T-cell (primary cell): ENCODE data around the gene COMMD9. TPM values are rescaled to one million over a fixed set of nuclear protein-coding genes. Genes with fewer than 3 reads are reported as not detected.

Experiments used
- ATAC-seq, 4 experiments: fragments of 200-7000 bp in 3 of 4; fragments of 150-1000 bp in 1 of 4; cut with Tn5 transposase; replicated peaks in 1 of 4; 1 replicate in 3 of 4; 2 replicates in 1 of 4; pipeline ENCODE4 v1.10.0; 2021; ENCODE audit warnings: moderate library complexity in 3 of 4, mild to moderate bottlenecking in 2 of 4, moderate number of reproducible peaks in 1 of 4
- CTCF ChIA-PET, 2 donors: fragments of 300-600 bp; sonication (Branson Sonifier 250); formaldehyde crosslinking; loops; one replicate each; lab custom pipeline; 2022; ENCODE audit warnings: antibody characterized with exemption in 2 of 2; lab: Charles Lee
- POLR2A ChIA-PET, 2 donors: fragments of 300-600 bp; sonication (Branson Sonifier 250); formaldehyde crosslinking; loops; one replicate each; lab custom pipeline; 2022; ENCODE audit warnings: antibody characterized with exemption in 2 of 2; lab: Charles Lee
- DNase-seq, 35 experiments: peaks; one replicate each; pipeline versions ENCODE4 v3.0.0 to v3.0.0-alpha.2; 2013 to 2023
- H3K27ac ChIP-seq: one replicate; pipeline ENCODE4 v1.5.1; 2013; ENCODE audit warnings: low read length
- H3K27me3 ChIP-seq, 2 experiments: replicated peaks in 1 of 2; 1 replicate in 1 of 2; 2 replicates in 1 of 2; pipeline versions ENCODE4 v1.6.1 to v1.7.0; 2013; ENCODE audit warnings: low read length in 1 of 2, mixed read lengths in 1 of 2; ENCODE audit not compliant: control insufficient read depth in 2 of 2, insufficient read depth in 2 of 2; ENCODE audit errors: extremely low read depth in 1 of 2
- H3K36me3 ChIP-seq, 2 donors: 1 replicate in 1 of 2; 2 replicates in 1 of 2; pipeline versions ENCODE4 v1.6.1 to v1.7.0; 2013; ENCODE audit warnings: low read length in 1 of 2; ENCODE audit not compliant: control insufficient read depth in 2 of 2, insufficient read depth in 1 of 2; ENCODE audit errors: extremely low read depth in 1 of 2
- H3K4me1 ChIP-seq, 2 experiments: 1 replicate in 1 of 2; 2 replicates in 1 of 2; pipeline versions ENCODE4 v1.6.1 to v1.7.0; 2013; ENCODE audit warnings: low read length in 2 of 2, mixed read lengths in 1 of 2; ENCODE audit not compliant: insufficient read depth in 2 of 2, control insufficient read depth in 1 of 2; ENCODE audit errors: extremely low read depth in 1 of 2
- H3K4me3 ChIP-seq, 2 donors: 1 replicate in 1 of 2; 2 replicates in 1 of 2; pipeline versions ENCODE4 v1.5.1 to v1.7.0; 2013; ENCODE audit warnings: mild to moderate bottlenecking in 2 of 2, low read length in 1 of 2, moderate library complexity in 1 of 2; ENCODE audit not compliant: control insufficient read depth in 1 of 2; ENCODE audit errors: extremely low read depth in 1 of 2
- H3K9me3 ChIP-seq: 2 replicates; pipeline ENCODE4 v1.7.0; 2013
- H3K27ac Mint-ChIP-seq, 2 donors: one replicate each; pipeline ENCODE4 v1.8.0; 2020 to 2021; ENCODE audit warnings: mild to moderate bottlenecking in 2 of 2, mixed read lengths in 2 of 2
- H3K27me3 Mint-ChIP-seq, 2 donors: one replicate each; pipeline ENCODE4 v1.8.0; 2021 to 2022; ENCODE audit warnings: mixed read lengths in 2 of 2
- H3K36me3 Mint-ChIP-seq: one replicate; pipeline ENCODE4 v1.8.0; 2021; ENCODE audit warnings: mixed read lengths
- H3K4me1 Mint-ChIP-seq, 3 donors: one replicate each; pipeline ENCODE4 v1.8.0; 2020 to 2022; ENCODE audit warnings: mixed read lengths in 3 of 3, mild to moderate bottlenecking in 1 of 3
- H3K4me3 Mint-ChIP-seq, 3 donors: one replicate each; pipeline ENCODE4 v1.8.0; 2020 to 2022; ENCODE audit warnings: mild to moderate bottlenecking in 3 of 3, mixed read lengths in 3 of 3, moderate library complexity in 3 of 3
- H3K9me3 Mint-ChIP-seq, 3 donors: one replicate each; pipeline ENCODE4 v1.8.0; 2020 to 2022; ENCODE audit warnings: mixed read lengths in 3 of 3
- WGBS: methylation state at CpG from one replicate; pipeline ENCODE4 v1.1.5; 2013; ENCODE audit warnings: missing lambda C conversion rate; ENCODE audit not compliant: insufficient coverage; 5-methylcytosine and 5-hydroxymethylcytosine counted together
- total RNA-seq, 35 experiments: library from RNA in 6 of 35; stranded (reverse) in 6 of 35; fragments of 120-200 nt in 1 of 35; gene quantifications; one replicate each; pipeline versions ENCODE4 v1.2.1 to v1.2.4 and lab custom pipeline; 2013 to 2026

COMMD9 gene
- total RNA-seq, 5 donors from 2014 or later (not counting 1 experiment from before 2014, with no cell fraction given) = 37.8 to 48.0 (median 40.3) TPM

DNA sequence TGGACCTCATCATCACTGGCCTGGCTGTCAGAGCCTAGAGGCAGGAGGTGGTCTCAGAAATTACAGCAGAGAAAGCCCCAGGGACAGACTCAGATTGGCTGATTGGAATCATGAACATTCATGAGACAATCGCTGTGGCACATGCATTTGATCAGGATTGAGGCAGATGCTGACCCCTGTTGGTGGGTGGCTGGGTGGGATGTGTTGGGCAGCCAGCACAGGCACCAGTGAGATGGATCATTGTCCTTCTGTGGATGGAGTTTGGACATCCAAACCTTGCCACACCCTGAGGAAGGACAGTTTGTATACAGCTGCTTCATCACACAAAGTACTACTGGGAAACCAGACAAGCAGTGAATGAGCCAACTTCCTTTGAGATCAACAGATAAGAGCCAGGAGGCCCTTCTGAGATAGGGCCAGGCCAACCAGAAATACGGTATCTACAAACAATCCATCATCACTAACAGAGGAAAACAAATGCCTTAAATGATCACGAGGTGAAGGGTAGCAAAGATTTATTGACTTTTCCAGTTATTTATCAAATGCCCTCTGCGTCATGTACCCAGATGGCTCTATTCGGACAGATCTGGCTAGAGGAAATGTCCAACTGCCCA, 17.3 kb downstream of the COMMD9 start:
- POLR2A ChIA-PET = no interaction called here
- H3K9me3 Mint-ChIP-seq = peaks cover 3 to 7% (median 5%) of the 10 kb centered on the region in 3 donors
- Histone ChIP-seq H3K4me1 (no peaks in the 10 kb centered on the region), H3K27me3 (no peaks in the 10 kb centered on the region), H3K27ac (no peak overlapping the region), H3K4me3 (no peak overlapping the region), H3K36me3 (peaks cover 11 to 58% of the 10 kb centered on the region in 2 donors), H3K9me3 (no peaks in the 10 kb centered on the region)
- CTCF ChIA-PET = no interaction called here
- no peak overlapping the region for H3K27ac Mint-ChIP-seq
- H3K36me3 Mint-ChIP-seq = peaks cover 71% of the 10 kb centered on the region
- ATAC-seq = no peak
- no peaks in the 10 kb centered on the region for H3K27me3 Mint-ChIP-seq
- DNase-seq = no peak
- WGBS = no CpG with 5 or more reads among the region's 5 CpGs
- H3K4me1 Mint-ChIP-seq = no peaks in the 10 kb centered on the region
- H3K4me3 Mint-ChIP-seq = no peak overlapping the region

DNA sequence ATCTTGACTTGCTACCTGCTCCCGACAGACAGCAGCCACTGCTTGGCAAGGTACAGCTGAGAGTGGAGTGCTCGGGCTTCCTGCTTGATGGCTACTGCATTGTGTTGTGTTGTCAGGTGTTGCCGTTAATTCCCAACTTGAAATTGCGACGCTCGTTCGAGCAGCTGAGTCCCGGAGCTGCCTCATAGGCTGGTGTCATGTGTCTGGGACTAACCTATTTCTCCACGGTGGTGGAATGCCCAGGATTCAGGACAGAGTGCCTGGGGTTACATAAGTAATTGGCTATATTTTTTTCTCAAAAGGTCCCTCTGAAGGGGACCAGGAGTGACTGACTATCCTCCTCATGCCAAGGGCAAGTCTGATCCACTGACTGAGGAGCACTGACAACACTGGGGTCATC, 18.5 kb downstream of the COMMD9 start:
- no peak overlapping the region for H3K4me3 ChIP-seq
- Mint-ChIP-seq H3K27ac (no peak overlapping the region), H3K27me3 (no peaks in the 10 kb centered on the region)

DNA sequence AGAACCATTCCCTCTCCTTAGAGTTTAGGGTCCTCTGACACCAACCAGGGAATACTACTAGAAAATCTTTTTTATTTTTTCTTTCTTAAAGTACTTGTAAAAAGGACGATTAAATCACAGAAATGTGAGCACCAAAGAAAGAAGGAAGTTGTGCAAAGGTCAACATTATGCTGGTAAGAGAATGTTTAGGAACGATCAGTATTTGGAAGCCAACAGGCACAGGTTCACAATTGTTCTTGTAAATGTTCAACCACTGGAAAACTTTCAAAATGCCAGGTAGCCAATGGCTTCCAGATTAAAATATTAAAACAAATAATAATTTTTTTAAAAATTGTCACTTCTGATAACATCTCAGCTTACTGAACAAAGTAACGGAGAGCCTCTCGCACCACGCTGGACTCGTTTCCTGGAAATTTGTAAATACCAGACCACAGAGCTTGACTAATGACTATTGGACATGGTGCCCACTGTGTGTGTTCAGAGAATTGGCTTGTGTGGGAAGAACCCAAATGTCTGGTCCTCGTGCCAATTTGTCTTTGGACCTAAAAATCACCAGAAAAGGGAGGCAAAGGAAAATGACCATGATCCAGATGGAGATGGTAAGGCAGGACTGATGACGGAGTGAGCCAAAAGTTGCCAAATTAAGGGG, 20.8 kb downstream of the COMMD9 start:
- no peak overlapping the region for H3K4me3 Mint-ChIP-seq
- H3K4me1 Mint-ChIP-seq = no peaks in the 10 kb centered on the region
- Histone ChIP-seq H3K27me3 (peaks cover 0 to 11% of the 10 kb centered on the region in 2 experiments), H3K9me3 (no peaks in the 10 kb centered on the region), H3K4me1 (peaks cover 0 to 5% of the 10 kb centered on the region in 2 experiments), H3K36me3 (peaks cover 3 to 27% of the 10 kb centered on the region in 2 donors), H3K27ac (no peak overlapping the region), H3K4me3 (no peak overlapping the region)
- ATAC-seq (no peak), DNase-seq (no peak)
- H3K27ac Mint-ChIP-seq = no peak overlapping the region
- ChIA-PET POLR2A (no interaction called here), CTCF (interaction anchor here in 1 of 2 donors (1.3 kb wide), 1 partner anchor 652 kb away, joined by 3 read pairs; no protein-coding TSS in a partner anchor)
- H3K36me3 Mint-ChIP-seq = peaks cover 41% of the 10 kb centered on the region
- 78% methylated on average over 6 of the region's 8 CpGs for WGBS
- peaks cover 3 to 7% (median 5%) of the 10 kb centered on the region in 3 donors for H3K9me3 Mint-ChIP-seq
- peaks cover 0 to 5% of the 10 kb centered on the region in 2 donors for H3K27me3 Mint-ChIP-seq

More for the DNA sequence above, 18.5 kb downstream of the COMMD9 start:
- H3K27ac ChIP-seq = no peak overlapping the region
- CTCF ChIA-PET = interaction anchor here in 1 of 2 donors (1.2 kb wide), 1 partner anchor 12 kb away, joined by 4 read pairs; no protein-coding TSS in a partner anchor
- peaks cover 0 to 10% of the 10 kb centered on the region in 2 experiments for H3K27me3 ChIP-seq
- Mint-ChIP-seq H3K36me3 (peaks cover 63% of the 10 kb centered on the region), H3K4me3 (no peak overlapping the region), H3K9me3 (peaks cover 3 to 7% (median 5%) of the 10 kb centered on the region in 3 donors), H3K4me1 (no peaks in the 10 kb centered on the region)
- ATAC-seq = no peak
- DNase-seq = no peak
- POLR2A ChIA-PET = no interaction called here
- no peaks in the 10 kb centered on the region for H3K9me3 ChIP-seq
- peaks cover 0 to 5% of the 10 kb centered on the region in 2 experiments for H3K4me1 ChIP-seq
- WGBS = 96% methylated on average over 9 of the region's 9 CpGs
- H3K36me3 ChIP-seq = peaks cover 11 to 48% of the 10 kb centered on the region in 2 donors

DNA sequence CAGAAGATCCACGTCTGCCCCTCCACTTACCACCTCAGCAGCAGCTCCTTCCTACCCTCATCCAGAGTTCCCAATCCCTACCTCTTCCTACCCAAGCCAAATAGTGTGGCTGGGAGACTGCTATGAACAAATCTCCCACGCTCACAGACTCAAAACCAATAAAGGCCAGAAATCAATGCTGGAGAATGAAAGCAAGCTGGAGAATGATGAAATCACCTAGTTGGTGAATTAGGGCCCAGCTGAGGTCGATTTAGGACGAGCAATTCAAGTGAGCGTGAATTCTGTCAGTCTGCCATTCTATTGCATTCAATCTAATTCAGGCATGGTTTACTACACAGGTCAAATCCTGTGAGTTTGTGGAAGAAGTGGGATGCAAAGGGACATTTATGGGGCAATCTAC, 22.5 kb downstream of the COMMD9 start:
- peaks cover 0 to 18% of the 10 kb centered on the region in 2 experiments for H3K27me3 ChIP-seq
- ATAC-seq (no peak), DNase-seq (no peak)
- 17% methylated on average over 2 of the region's 5 CpGs for WGBS
- H3K27ac Mint-ChIP-seq = no peak overlapping the region
- H3K36me3 ChIP-seq = peaks cover 3 to 12% of the 10 kb centered on the region in 2 donors
- H3K4me3 ChIP-seq = no peak overlapping the region
- H3K27me3 Mint-ChIP-seq = peaks cover 6 to 9% of the 10 kb centered on the region in 2 donors
- POLR2A ChIA-PET = no interaction called here
- H3K9me3 Mint-ChIP-seq = no peaks in the 10 kb centered on the region
- peaks cover 0 to 5% of the 10 kb centered on the region in 2 experiments for H3K4me1 ChIP-seq
- H3K4me1 Mint-ChIP-seq = no peaks in the 10 kb centered on the region
- CTCF ChIA-PET = interaction anchor here (0.7 to 2.5 kb wide), 7 partner anchors 212 to 653 kb away, joined by 3 to 8 read pairs (median 3); no protein-coding TSS in a partner anchor
- H3K4me3 Mint-ChIP-seq = no peak overlapping the region
- H3K9me3 ChIP-seq = no peaks in the 10 kb centered on the region
- H3K27ac ChIP-seq = no peak overlapping the region
- peaks cover 24% of the 10 kb centered on the region for H3K36me3 Mint-ChIP-seq

DNA sequence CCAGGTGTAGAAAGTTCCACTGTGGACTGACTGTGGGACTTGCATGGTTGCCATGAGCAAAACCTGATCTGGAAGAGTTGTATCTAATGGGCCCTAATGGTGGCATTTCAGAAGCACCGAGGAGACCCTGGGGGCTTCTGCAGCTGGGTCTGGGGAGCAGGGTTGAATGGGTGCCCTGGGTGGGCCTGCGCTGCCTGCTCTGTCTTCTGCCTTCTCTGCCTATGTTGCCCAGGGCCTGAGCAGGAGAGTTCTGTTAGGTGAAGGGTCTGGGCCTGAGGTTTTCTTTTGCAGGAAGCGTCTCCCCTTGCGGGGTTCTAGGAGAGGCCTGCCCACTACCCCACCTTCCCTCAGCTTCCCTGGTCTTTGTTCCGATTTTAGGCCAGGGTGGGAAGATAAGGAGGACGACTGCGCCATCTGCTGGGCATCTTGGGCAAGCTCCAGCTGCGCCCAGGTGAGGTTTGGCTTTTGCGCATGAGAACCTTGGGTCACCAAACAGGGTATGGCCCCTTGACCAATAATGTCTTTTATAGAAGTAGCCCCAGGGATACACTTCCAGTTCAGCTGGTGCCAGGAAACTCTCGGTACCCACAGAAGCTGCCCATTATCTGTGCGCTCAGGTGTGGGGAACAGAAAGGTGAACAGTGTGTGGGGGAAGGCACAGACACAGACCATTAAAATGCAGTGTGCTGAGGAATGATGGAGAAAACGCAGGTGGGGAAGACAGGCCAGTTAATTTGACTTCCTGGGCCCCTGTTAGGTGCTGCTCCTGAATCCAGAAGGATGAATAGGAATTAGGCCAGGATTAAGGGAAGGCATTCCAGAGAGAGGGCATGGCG, 23.2 kb downstream of the COMMD9 start:
- peaks cover 12 to 17% of the 10 kb centered on the region in 2 donors for H3K27me3 Mint-ChIP-seq
- H3K4me3 ChIP-seq = no peak overlapping the region
- no peaks in the 10 kb centered on the region for H3K9me3 Mint-ChIP-seq
- H3K9me3 ChIP-seq = no peaks in the 10 kb centered on the region
- peaks cover 1 to 4% of the 10 kb centered on the region in 2 donors for H3K36me3 ChIP-seq
- no peaks in the 10 kb centered on the region for H3K4me1 Mint-ChIP-seq
- peak in 29 of 35 experiments; percentile 8 to 71 (median 39) for DNase-seq
- peaks cover 0 to 20% of the 10 kb centered on the region in 2 experiments for H3K27me3 ChIP-seq
- H3K4me3 Mint-ChIP-seq = no peak overlapping the region
- WGBS = 42% methylated on average over 10 of the region's 13 CpGs
- POLR2A ChIA-PET = no interaction called here
- peak; percentile 59 to 69 (median 66) for ATAC-seq
- H3K36me3 Mint-ChIP-seq = peaks cover 16% of the 10 kb centered on the region
- H3K27ac ChIP-seq = no peak overlapping the region
- no peak overlapping the region for H3K27ac Mint-ChIP-seq
- H3K4me1 ChIP-seq = peaks cover 0 to 5% of the 10 kb centered on the region in 2 experiments
- CTCF ChIA-PET = interaction anchor here (0.7 to 2.5 kb wide), 7 partner anchors 213 to 653 kb away, joined by 3 to 8 read pairs (median 3); no protein-coding TSS in a partner anchor

DNA sequence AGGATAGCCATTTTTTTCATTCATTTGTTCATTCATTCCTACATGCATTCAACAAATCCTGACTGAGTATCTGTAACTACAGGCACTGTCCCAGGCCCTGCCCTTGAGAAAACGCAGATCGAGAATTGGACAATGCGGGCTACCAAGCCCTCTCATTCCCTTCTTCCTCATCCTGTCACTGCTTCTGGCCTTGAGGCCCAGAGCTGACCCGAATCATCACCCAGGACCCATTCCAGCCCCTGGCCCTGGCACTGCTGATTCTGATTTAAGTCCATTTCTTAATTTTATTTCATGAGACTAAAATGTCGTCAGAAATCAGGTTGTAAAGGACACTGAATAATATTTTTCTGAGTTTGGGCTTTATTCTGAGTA, 24.3 kb downstream of the COMMD9 start:
- Histone ChIP-seq H3K4me3 (no peak overlapping the region), H3K27me3 (peaks cover 0 to 24% of the 10 kb centered on the region in 2 experiments), H3K9me3 (no peaks in the 10 kb centered on the region), H3K36me3 (no peaks in the 10 kb centered on the region), H3K4me1 (peaks cover 0 to 5% of the 10 kb centered on the region in 2 experiments), H3K27ac (no peak overlapping the region)
- Mint-ChIP-seq H3K4me3 (no peak overlapping the region), H3K36me3 (peaks cover 6% of the 10 kb centered on the region), H3K27ac (no peak overlapping the region), H3K27me3 (peaks cover 17 to 23% of the 10 kb centered on the region in 2 donors), H3K4me1 (no peaks in the 10 kb centered on the region), H3K9me3 (no peaks in the 10 kb centered on the region)
- ATAC-seq (no peak), DNase-seq (no peak)
- WGBS = 87% methylated on average over 5 of the region's 5 CpGs
- ChIA-PET POLR2A (no interaction called here), CTCF (interaction anchor here (2.0 to 2.5 kb wide), 2 partner anchors 649 kb away, joined by 6 to 8 read pairs; no protein-coding TSS in a partner anchor)
